GM19099 (cell line): ENCODE measurements around the gene SAMD13.

Experiments used
- POLR2A ChIP-seq: IDR thresholded peaks from 3 replicates; pipeline ENCODE4 v1.6.1; 2011; ENCODE audit warnings: low read depth; ENCODE audit not compliant: insufficient read length; ENCODE audit errors: extremely low read depth

Gene SAMD13

DNA sequence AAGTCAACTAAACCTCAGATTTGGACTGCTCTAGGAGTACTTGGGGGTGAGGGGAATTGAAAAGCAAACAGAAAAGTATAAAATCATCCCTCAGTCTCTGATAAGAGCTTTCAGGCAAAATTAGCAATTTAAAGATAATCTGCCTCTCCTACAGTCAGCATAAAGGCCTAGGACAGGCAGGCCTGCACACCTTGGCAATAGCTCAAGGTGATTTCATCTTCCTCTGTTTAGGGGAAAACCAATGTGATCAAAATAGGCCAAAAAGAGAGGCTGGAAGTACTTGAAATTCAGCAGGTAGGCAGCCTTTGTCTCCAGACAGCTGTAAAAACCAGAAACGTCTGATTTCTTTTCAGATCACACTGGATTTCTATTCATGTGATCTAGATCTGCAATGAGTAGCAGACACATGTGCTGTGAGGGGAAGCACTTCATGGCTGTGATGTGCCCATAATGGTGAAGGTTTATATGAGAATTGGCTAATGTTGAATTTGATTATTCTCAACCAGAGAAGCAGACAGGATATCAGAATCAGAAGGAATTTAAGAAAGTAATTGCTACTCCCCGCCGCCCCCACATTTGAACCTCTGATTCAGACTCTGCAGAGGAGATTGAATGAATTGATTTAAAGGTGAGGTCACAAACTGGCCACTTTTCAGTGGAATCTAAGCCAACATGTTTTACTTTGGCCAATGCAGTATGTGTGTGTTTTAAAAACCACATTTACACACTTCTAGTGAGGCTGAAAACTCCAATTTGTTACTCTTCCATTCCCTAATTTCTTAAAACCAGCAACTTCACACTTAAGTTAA, 51.0 kb downstream of the SAMD13 start:
- no peak for TF ChIP-seq POLR2A

DNA sequence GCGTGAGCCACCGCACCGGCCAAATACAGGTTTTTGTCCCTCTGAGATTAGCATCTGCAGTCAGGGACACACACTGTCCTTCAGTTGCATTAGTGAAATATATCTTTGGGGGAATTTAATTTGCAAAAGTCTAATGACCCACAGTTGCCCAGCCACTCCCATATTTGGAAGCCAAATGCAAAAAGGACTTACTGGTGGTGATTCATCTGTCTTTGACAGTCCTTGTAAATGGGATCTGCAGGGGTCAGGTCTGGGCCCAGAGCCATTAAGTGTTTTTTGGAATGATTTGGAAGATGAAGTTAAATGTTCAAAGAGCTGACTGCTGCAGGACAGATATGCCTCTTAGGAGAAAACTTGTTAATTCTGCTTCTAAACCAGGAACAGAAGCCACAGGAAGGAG, 52.2 kb downstream of the SAMD13 start:
- TF ChIP-seq POLR2A: no peak

DNA sequence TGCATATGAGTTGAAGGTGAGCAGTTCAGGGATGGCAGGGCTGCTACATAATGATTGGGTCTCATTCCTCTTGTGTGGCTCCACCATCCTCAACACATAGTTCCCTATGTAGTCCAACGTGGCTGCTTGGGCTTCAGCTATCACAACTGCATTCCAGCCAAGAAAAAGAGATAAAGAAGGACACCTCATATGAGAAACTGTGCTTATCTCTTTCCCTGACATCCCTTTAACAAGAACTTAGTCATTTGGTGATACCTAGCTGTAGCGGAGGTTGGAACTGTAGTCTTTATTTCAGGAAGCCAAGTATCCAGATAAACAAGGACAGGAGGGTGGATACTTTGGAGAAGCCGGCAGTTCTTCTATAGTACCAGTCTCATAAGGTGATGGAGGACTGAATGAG, 54.0 kb downstream of the SAMD13 start:
- TF ChIP-seq POLR2A: no peak

DNA sequence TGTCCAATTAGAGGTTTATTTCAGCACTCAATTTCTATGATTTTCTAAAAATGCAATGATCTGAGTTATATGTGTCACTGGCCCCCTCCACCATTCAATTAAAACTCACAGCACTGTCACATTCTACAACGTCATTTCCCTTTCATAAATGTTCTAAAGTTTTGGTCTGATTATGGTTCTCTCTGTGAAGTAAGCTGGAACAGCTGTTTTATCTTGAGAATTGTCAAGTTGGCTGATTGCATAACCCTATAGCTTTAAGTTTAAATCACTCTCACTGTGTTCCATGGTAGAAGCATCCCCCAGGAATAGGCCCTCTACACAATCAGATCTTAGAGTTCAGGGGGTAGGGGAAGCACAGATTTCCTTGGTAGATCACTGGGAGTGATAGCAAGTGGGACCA, 55.4 kb downstream of the SAMD13 start:
- TF ChIP-seq POLR2A: no peak

DNA sequence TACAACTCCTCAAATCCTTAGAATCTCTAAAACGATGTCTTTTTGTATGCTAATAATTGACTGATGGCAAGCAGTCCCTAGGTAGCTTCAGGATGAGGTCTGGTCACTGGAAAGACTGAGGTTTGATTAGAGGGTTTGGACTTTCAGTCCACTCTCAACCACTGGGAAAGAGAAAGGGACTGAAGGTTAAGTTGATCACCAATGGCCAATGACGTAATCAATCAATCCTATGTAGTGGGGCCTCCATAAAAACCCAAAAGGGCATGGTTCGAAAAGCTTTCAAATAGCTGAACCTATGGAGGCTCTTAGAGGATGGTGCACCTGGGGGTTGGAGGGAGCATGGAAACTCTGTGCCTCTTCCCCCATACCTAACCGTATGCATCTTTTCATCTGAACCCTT, 57.2 kb downstream of the SAMD13 start:
- no peak for TF ChIP-seq POLR2A

DNA sequence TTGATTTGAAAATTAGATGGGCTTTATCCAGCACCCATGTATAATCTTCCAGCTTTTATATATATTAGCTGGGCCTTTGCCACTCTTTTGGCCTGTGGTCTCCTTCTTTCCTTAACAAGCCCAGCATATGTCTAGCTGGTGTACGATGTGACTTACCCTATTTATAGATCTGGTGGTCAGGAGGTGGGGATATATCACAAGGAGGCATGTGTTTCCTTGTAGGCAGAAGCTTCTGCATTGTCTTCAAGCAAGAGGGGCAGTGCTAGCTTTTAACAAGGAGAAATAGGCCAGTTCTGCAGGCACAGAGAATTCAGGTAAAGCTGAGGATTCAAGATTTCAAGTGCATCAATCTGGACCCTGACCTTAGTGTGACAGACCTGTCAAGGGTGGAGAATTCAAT, 58.8 kb downstream of the SAMD13 start:
- TF ChIP-seq POLR2A: no peak

DNA sequence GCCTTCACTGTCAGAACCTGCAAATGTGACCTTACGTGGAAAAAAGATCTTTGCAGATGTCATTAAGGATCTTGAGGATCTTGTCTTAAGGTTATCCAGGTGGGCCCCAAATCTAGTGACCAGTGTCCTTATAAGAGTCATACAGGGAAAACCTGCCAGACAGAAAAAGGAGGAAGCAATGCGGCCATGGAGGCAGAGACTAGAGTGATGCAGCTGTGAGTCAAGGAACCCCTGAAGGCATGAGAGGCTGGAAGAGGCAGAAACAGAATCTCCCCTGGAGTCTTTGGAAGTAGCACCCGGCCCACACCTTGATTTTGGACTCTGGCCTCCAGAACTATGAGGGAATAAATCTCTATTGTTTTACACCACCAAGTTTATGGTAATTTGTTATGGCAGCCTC, 60.3 kb downstream of the SAMD13 start:
- TF ChIP-seq POLR2A: no peak

DNA sequence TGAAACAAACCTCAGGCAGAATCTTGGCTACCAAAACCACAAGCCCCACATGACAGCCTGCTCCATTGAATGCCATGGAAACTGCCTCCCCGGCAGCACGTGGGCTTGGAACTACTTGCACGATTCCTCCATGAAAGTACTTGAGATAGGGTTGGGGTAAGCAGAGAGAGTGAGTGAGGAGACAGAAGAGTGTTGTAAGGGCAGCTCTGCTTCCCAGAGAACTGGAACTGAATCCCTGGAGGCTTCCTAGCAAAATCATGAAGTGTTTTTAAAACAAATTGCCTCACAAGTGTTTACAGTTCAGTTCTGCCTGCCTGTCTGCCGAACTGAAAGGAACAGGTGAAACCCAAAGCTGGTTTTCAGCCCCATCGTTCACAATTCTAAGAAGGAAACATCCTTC, 61.5 kb downstream of the SAMD13 start:
- TF ChIP-seq POLR2A: no peak

DNA sequence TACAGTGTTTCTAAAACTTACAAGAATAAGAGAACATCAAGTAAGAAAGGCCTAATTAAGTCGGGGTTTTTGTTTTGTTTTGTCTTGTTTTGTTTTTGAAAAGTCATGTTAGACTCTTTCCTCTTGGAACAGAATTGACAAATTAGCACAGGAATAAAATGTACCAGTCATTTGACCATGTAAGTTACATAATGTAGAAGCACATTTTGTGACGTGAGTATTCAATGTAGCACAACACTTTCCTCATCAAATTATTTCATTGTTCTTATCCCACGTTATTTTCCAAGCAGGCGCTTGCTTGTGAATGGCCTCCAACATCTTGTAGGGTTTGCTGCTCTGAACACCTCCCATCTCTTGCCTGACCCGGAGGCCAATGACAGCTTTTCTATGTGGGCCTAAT, 62.1 kb downstream of the SAMD13 start:
- no peak for TF ChIP-seq POLR2A

DNA sequence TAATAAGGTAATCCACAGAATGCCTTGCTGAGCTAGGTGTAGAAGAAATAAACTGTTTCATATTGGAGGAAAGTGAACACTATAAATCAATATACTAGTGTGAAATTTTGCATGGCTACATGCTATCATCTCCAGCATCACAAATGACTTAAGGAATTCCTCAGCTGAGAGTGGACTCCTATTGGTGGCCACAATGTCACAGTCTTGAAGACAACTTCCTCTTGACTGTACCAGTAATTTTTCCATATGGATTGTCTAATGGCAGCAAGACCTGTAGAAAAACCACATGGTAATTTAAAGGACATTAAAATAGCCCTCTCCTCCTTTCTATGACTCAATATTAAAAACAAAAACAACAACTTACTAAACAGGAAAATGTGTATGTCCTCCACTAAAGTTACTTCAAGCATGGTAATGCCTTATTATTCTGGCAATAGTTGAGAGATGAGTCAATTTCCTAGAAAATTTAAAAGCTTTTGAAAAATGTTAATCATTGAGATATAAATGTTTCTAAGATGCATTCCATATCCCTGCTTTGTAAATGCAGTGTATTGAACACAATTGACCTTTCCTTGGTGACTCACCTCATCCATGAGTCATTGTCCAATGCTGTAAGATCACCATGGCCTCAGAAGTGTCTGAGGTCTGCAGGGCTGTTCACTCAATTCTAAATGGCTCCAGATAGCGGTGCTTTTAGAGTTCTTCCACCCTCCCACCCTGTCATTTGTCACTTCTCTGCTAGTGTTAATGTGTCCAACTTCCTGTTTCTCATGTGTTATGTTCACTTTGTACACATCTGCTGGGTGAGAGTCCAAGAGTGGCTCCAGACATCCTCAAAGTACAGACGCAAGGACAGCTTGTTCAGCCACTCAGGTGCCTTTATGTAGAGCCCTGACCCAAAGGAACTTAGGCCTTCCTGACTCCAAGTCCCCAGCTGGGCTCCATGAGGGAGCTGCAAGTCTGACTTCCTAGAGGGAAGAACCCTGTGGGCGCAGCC, 64.0 kb downstream of the SAMD13 start:
- TF ChIP-seq POLR2A: no peak

DNA sequence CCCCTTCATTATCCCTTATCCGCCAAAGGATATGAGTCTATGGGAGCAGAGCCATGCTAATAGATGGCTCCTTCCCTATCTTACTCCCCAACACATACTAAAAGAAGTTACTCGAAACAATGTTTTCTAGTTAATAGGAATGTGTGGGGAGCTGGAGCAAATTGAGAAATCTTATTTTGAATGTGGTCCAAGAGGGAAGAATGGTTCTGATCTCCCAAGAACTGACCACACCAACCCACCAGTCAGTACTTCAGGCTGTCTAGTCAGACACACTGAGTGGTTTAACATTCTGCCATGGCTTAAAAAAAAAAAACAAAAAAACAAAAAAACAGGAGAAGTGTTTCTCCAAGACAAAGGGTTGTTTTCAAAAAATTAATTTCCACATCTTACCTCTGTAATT, 65.3 kb downstream of the SAMD13 start:
- TF ChIP-seq POLR2A: no peak

DNA sequence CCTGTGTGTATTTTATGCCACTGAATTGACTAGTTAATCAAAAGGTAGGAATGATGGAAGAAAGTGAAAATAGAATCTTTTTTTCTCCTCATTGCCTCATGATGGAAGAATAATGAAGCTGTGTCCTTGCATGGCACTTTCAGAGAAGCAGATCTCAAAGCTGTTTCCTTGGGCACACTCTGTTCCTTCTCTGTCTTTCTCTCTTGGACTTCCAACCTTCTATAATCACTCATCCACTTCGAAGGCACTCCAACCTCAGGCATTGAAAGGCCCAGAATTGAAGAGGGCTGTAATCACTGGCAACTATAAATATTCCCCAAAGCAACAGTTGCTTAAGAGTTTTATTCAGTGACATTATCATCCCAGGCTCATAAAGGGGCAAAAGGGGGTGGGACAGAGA, 65.7 kb downstream of the SAMD13 start:
- no peak for TF ChIP-seq POLR2A

DNA sequence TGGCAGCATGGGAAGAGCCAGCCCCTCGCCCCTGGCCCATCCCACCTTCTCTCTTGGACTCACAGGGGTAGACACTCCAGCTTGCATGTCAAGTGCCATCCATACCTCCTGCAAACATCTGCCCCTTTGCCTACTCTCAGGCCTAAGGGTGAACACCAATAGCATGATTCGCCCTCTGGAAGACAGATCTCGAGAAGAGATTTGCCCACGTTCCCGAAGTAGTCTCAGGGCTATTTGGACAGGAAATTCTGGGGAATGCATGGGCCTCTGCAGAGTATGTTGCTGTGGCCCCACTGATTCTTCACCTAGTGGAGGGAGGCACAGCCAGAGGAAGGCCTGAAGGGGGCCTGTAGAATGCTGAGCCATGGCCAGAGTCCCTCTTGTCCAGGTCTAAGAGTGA, 66.9 kb downstream of the SAMD13 start:
- TF ChIP-seq POLR2A: no peak

DNA sequence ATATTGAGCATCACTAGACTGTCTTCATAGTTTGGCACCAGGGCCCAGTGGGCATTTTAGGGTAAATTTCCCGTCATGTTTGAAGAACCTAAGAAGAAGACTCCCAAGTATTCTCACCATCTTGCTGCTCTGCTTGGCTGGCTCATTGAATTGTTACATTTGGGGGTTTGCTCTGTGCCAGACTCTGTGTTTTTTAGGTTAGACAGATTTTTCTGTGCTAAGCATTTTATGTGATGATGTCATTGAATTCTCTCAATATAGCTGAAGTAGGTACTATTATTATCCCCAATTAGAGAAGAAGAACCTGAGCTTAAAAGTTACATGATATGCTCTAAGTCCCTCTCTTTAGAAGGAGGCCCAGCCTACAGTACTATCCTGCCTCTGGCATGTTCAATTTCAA, 68.8 kb downstream of the SAMD13 start:
- TF ChIP-seq POLR2A: no peak

DNA sequence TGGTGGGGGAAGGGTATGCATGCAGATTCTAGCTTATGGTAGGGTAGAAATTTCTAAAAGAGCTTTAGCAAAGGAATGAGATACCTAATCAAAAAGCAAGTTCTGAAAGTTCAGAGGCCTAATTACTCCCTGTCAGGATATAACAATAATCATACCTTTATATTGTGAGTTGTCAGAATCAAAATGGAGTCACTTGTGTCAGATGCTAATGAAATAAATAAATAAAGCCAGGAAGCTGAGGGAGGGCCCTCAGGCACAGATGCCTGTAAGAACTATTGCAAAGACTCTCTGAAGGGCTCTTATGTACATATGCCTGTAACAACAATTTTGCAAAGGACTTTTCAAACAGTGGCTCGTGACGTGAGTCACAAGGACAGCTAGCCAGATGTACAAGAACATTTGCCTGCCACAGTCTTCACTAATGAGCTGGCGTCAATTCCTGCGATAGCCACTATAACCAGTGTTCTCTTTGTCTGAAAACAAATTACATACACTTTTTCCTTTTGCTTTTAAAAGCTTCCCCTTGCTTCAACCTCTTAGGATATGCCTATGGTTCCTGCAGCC, 69.4 kb downstream of the SAMD13 start:
- no peak for TF ChIP-seq POLR2A

DNA sequence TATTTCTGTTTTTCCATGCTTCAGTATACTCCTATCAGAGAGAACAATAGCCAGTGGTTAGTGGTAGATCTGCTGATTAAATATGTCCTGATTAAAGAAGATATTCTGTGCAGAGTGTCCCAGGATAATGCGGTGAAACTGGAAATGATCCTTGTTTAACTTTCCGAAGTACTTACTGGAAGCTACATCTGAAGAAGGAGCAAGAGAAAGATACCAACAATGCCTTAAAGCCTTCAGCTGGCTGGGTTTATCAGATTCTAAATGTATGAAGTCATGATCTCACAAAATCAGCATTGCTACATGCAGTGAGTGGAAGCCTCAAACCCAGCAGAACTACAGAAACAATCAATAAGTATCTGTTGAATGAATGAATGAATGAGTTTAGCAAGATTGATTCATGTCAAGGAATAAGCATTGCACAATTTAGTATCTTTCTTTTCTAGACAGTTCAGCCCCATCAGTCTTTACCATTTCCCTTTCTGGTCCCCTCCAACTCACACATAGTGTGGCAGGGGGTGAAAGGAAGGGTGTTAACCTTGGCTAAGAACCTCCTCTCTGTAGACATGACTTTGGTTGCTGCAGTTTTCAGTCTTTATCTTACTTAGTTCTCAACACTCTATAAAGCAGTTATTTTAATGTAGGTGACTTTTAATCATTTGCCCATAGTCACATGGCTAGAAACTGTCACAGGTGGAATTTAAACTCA, 72.1 kb downstream of the SAMD13 start:
- no peak for TF ChIP-seq POLR2A
